ENCODE measurements around the gene PPM1M. TPM values are rescaled to one million over a fixed set of nuclear protein-coding genes. Genes with fewer than 3 reads are reported as not detected.

PPM1M gene
- total RNA-seq, 2 experiments from 2014 or later, result 69.7 to 74.9 TPM

- no peak for DNase-seq
- Mint-ChIP-seq H3K27ac (peak overlapping the region; percentile 77), H3K36me3 (peaks cover 7% of the 10 kb centered on the region), H3K4me1 (peaks cover 75% of the 10 kb centered on the region), H3K9me3 (no peaks in the 10 kb centered on the region), H3K4me3 (peak overlapping the region; percentile 79), H3K27me3 (no peaks in the 10 kb centered on the region)
These were observed 23.0 kb upstream of the PPM1M start for GRCh38 chr3:52222319-52223221.

- H3K27ac Mint-ChIP-seq, result peak overlapping the region; percentile 90
- no peak for DNase-seq
- H3K4me3 Mint-ChIP-seq, result no peak overlapping the region
- peaks cover 7% of the 10 kb centered on the region for H3K36me3 Mint-ChIP-seq
- peaks cover 64% of the 10 kb centered on the region for H3K4me1 Mint-ChIP-seq
- no peaks in the 10 kb centered on the region for H3K9me3 Mint-ChIP-seq
- H3K27me3 Mint-ChIP-seq, result no peaks in the 10 kb centered on the region
These were observed 21.8 kb upstream of the PPM1M start for GRCh38 chr3:52223449-52224408.

GRCh38 chr3:52225452-52226228, 19.9 kb upstream of the PPM1M start, which contains the start of gene TLR9:
TLR9 (minus strand) TSS chr3:52225645; CDS start chr3:52225529, 116 bp downstream.
- H3K27ac Mint-ChIP-seq, result peak within 1 kb of the TSS; percentile 90
- H3K27me3 Mint-ChIP-seq, result no peaks in the 10 kb centered on the region
- H3K9me3 Mint-ChIP-seq, result no peaks in the 10 kb centered on the region
- H3K36me3 Mint-ChIP-seq, result peaks cover 8% of the 10 kb centered on the region
- H3K4me1 Mint-ChIP-seq, result peaks cover 52% of the 10 kb centered on the region
- H3K4me3 Mint-ChIP-seq, result peak within 1 kb of the TSS; percentile 62
- DNase-seq, result peak; percentile 52

DNA sequence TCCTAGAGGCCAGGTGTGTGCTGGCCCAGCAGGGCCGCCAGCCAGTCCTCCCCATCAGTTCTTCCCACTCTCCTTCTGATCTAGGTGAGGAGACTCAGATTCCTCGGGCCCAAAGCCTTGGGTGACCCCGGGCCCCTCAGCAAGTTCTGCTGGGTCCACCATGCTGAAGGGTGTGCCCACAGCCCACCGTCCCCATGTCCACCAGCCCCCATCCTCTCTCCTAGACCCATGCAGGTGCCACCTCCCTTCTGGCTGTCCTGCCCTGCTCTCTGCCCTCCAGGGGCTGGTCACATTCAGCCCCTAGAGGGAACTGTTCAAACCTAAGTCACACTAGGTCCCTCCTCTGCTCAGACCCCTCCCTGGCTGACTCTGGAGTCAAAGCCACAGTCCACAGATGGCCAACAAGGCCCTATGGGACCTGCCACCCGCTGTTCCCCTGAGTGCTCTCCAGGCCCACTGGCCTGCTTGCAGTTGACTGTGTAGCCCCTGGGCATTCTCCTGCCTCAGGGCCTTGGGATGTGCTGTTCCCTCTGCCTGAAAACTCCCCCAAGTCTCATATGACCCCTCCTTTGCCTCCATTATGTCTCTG, 19.2 kb upstream of the PPM1M start:
- H3K9me3 Mint-ChIP-seq, result no peaks in the 10 kb centered on the region
- peaks cover 12% of the 10 kb centered on the region for H3K36me3 Mint-ChIP-seq
- no peak for DNase-seq

GRCh38 chr3:52227117-52227516, 18.4 kb upstream of the PPM1M start:
- H3K36me3 Mint-ChIP-seq, result peaks cover 16% of the 10 kb centered on the region
- peak overlapping the region; percentile 90 for H3K27ac Mint-ChIP-seq
- no peaks in the 10 kb centered on the region for H3K27me3 Mint-ChIP-seq
- DNase-seq, result no peak
- no peak overlapping the region for H3K4me3 Mint-ChIP-seq
- peaks cover 47% of the 10 kb centered on the region for H3K4me1 Mint-ChIP-seq
- no peaks in the 10 kb centered on the region for H3K9me3 Mint-ChIP-seq

More for the DNA sequence above, 19.2 kb upstream of the PPM1M start:
- peak overlapping the region; percentile 62 for H3K4me3 Mint-ChIP-seq
- H3K27ac Mint-ChIP-seq, result peak overlapping the region; percentile 90
- no peaks in the 10 kb centered on the region for H3K27me3 Mint-ChIP-seq
- peaks cover 50% of the 10 kb centered on the region for H3K4me1 Mint-ChIP-seq

- Mint-ChIP-seq H3K27me3 (no peaks in the 10 kb centered on the region), H3K4me3 (no peak overlapping the region), H3K4me1 (peaks cover 46% of the 10 kb centered on the region), H3K27ac (peak overlapping the region; percentile 20), H3K9me3 (no peaks in the 10 kb centered on the region), H3K36me3 (peaks cover 19% of the 10 kb centered on the region)
- no peak for DNase-seq
These were observed 17.8 kb upstream of the PPM1M start for GRCh38 chr3:52227766-52228165.

DNA sequence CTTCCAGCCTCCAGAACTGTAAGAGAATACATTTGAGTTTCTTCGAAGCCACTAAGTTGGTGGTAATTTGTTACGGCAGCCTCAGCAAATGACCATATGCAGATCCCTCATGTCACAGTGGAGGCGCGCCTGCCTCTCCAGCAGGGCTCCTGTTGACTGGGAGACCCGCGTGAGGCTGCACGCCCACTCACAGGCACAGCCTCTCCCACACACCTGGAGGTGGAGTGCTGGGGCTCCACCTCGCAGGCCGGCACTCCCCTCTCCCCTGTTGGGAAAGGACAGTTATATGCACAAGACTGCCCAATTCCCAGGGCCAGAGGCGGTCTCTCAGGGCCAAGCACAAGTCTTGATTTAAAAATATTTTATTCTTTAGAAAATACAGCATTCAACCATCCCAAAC, 17.3 kb upstream of the PPM1M start:
- H3K4me3 Mint-ChIP-seq, result no peak overlapping the region
- H3K4me1 Mint-ChIP-seq, result peaks cover 42% of the 10 kb centered on the region
- peak overlapping the region; percentile 20 for H3K27ac Mint-ChIP-seq
- H3K9me3 Mint-ChIP-seq, result no peaks in the 10 kb centered on the region
- no peak for DNase-seq
- H3K27me3 Mint-ChIP-seq, result no peaks in the 10 kb centered on the region
- peaks cover 19% of the 10 kb centered on the region for H3K36me3 Mint-ChIP-seq

- no peak for DNase-seq
These were observed 16.7 kb upstream of the PPM1M start for GRCh38 chr3:52228751-52229291.

DNA sequence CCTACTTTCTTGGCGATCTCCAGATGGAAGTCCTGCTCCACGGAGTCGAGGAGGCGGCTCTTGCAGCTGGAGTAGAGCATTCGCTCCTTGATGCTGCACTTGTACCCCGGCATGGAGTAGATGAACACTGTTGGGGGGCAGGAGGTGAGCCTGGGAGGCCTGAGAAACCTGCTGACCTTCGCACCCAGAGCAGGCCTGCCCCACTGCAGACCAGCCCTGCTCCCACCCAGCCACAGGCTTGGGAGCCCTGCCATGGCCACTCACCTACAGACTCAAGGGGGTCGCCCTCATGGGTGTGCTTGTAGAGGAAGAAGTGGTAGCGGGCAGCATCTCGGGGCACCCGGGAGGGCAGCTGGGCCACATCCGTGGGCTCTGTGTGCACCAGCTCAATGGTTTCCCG, 15.9 kb upstream of the PPM1M start:
- H3K27me3 Mint-ChIP-seq, result no peaks in the 10 kb centered on the region
- H3K4me3 Mint-ChIP-seq, result no peak overlapping the region
- H3K36me3 Mint-ChIP-seq, result peaks cover 21% of the 10 kb centered on the region
- no peaks in the 10 kb centered on the region for H3K9me3 Mint-ChIP-seq
- DNase-seq, result no peak
- H3K27ac Mint-ChIP-seq, result no peak overlapping the region
- H3K4me1 Mint-ChIP-seq, result peaks cover 41% of the 10 kb centered on the region

More at GRCh38 chr3:52228751-52229291, 16.7 kb upstream of the PPM1M start:
- H3K27ac Mint-ChIP-seq, result no peak overlapping the region
- H3K27me3 Mint-ChIP-seq, result no peaks in the 10 kb centered on the region
- no peaks in the 10 kb centered on the region for H3K9me3 Mint-ChIP-seq
- H3K4me3 Mint-ChIP-seq, result no peak overlapping the region
- H3K36me3 Mint-ChIP-seq, result peaks cover 20% of the 10 kb centered on the region
- peaks cover 40% of the 10 kb centered on the region for H3K4me1 Mint-ChIP-seq

GRCh38 chr3:52230461-52230860, 15.1 kb upstream of the PPM1M start:
- Mint-ChIP-seq H3K4me1 (peaks cover 40% of the 10 kb centered on the region), H3K27ac (no peak overlapping the region), H3K9me3 (no peaks in the 10 kb centered on the region), H3K36me3 (peaks cover 21% of the 10 kb centered on the region), H3K4me3 (no peak overlapping the region), H3K27me3 (no peaks in the 10 kb centered on the region)
- no peak for DNase-seq

- no peaks in the 10 kb centered on the region for H3K9me3 Mint-ChIP-seq
- H3K27me3 Mint-ChIP-seq, result no peaks in the 10 kb centered on the region
- no peak overlapping the region for H3K4me3 Mint-ChIP-seq
- H3K4me1 Mint-ChIP-seq, result peaks cover 40% of the 10 kb centered on the region
- H3K36me3 Mint-ChIP-seq, result peaks cover 21% of the 10 kb centered on the region
- DNase-seq, result no peak
- H3K27ac Mint-ChIP-seq, result peak overlapping the region; percentile 88
These were observed 14.6 kb upstream of the PPM1M start for GRCh38 chr3:52230889-52231499.

GRCh38 chr3:52231502-52232278, 13.9 kb upstream of the PPM1M start:
- DNase-seq, result peak; percentile 88
- H3K36me3 Mint-ChIP-seq, result peaks cover 21% of the 10 kb centered on the region
- H3K4me3 Mint-ChIP-seq, result no peak overlapping the region
- peaks cover 40% of the 10 kb centered on the region for H3K4me1 Mint-ChIP-seq
- no peaks in the 10 kb centered on the region for H3K27me3 Mint-ChIP-seq
- H3K27ac Mint-ChIP-seq, result peak overlapping the region; percentile 88
- H3K9me3 Mint-ChIP-seq, result no peaks in the 10 kb centered on the region
